DMS79 treated with DMSO at 0.1 percent for 48 hours (cell line): ENCODE measurements around the gene SV2A.
"Not testable (repeated sequence)": the region's sequence is repeated elsewhere in the genome, so short reads cannot be mapped to it uniquely, and the experiment has no call there.

Experiments used
- DNase-seq: peaks from one replicate; lab custom pipeline; 2025; lab: John Stamatoyannopoulos, UW

SV2A gene

DNA sequence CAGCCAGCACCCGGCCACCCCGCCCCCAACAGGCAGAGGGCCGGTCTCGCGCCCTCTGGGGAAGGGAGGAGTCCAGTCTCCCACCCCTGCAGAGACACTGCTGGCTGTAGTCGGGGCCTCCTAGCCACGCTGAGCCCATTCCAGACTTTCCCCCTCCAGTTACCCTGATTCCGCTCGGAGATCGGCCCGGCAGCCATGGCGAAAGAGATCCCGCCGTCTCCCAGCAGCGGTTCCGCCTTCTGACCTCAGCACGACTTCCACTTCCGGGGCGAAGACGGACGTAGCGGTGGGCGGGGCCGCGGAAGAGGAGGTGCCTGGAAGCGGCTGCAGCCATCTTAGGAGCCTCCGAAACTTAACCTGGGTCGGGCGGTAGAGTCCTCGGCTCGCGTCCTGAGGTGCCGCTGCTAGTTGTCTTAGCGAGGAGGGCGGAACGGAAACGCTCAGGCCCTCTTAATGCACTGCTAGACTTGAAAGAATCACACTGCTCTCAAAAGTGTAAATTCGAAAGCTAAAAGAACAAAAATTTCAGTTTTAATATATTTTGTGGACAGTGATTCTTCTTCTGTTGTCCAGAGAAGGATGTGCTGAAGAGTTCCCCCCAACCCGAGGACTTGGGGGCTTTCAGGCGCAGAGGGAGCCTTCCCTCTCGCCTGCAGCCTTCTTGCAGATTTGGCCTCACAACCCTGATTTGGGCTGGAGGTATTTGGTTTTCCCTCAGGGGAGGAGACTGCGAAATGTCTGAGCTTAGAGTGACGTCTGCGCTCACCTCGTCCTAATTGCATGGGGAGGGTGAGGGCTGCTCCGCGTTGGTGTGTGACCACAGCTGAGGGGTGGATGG is 10.1 kb upstream of the SV2A start, which contains the start of gene SF3B4:
SF3B4 (minus strand) TSS at position 241 of the 838 bp plus-strand sequence; CDS start at position 197, 44 bp downstream.
- peak; percentile 96 for DNase-seq

- peak; percentile 49 for DNase-seq
Measured at GRCh38 chr1:149927056-149927562, 9.5 kb upstream of the SV2A start.

- DNase-seq = no peak
Measured at GRCh38 chr1:149926296-149926695, 8.7 kb upstream of the SV2A start.

DNA sequence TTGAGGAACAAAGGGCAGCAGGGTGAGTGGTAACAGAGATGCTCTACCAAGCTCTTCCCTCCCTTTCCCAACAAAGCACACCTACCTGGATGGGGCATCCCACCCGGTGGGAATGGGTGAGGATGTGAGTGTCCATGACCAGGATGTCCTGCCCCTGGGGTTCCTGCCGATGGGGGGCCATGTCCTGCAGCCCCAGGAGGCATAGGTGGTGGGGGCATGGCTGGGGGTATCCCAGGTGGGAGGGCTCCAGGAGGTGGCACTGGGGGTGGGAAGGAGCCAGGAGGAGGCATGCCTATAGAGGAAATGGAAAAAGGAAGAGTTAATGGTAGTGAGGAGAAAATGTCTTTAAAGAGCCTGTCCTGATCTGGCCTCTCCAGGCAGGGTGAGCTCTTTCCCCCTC is 8.1 kb upstream of the SV2A start:
- DNase-seq = no peak

- DNase-seq = no peak
Measured at GRCh38 chr1:149925345-149925744, 7.7 kb upstream of the SV2A start.

GRCh38 chr1:149923626-149924025 is 6.0 kb upstream of the SV2A start:
- no peak for DNase-seq

DNA sequence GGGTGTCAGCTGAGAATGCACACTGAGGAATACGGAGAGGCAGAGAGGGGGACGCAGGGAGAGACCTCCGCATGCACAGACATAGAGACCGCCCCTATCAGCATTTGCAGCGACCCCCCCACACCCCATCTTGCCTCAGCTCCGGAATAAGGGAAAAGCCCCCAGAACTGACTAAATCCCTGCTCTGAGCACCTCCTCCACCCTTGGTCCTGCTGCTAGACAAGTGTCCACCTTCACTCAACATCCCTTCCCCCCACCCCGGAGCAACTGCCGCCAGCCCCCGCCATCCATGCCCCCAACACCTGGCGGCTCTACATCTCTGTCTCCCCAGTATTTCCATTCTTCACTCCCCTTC is 769 bp downstream of the SV2A start:
- DNase-seq = no peak

DNA sequence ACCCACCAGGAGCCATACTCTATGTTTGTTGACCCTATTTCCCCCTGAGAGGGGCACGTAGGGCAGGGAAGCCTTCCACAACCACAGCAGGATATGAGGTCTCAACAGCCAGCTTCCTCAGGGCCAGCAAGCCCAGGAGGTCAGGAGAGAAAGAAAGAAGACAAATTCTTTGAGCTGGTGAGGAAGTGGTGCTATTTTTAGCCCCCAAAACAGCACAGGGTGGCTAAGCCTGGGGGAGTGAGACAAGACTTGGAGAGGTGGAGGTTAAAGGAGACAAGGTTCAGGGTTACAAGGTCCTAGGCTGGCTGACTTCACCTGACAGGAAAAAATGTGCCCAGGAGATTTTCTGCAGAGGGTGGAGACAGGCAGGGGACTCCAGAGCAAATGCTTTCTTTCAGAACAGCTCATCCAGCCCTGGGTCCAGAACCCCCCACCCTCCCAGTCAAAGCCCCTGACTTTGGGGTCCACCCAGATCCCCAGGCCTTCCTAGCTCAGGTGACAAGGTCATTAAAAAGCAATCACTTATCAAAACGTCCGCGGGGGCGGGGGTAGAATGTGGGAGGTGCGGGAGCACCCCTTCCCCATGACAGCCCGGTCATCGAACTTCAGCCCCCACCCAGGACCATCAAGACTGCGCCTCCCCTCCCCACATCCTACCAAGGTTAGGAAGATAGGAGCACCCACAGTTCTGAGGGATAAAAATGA is 1.3 kb downstream of the SV2A start:
- DNase-seq = no peak

DNA sequence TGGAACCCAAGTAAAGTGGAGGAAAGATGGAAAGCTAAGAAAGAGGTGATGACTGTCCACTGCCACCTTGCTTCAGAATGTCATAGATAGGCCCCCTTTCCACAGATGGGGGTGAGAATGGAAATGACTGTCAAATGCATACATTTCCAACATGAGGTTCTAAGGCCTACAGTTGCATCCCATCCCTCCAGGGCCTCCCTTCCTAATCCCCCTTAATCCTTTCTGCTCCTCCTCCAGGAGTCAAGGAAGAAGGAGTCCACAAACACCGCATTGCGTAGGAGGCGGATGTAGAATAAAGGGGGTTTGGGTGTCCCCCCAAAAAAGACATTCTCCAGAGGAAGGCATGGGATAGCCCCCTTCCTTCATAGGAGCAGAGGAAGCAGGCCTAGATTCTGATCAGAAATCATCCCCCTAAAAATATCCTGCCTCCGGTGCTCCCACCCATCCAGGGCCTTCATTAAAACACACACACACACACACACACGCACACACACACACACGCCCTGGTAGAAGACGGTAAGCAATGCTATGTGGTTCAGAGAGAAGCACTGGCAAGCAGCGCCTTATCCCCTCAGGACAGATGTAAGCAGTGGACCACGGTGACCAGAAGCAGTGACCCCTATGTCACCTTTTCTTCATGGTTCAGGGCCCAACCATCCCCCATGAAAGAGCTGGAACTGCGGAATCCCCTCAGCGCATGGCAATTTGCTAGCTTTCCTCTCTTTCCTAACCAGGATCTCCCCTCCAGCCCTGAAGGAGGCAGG is 2.0 kb downstream of the SV2A start:
- no peak for DNase-seq

GRCh38 chr1:149914545-149914944 is 3.1 kb downstream of the SV2A start:
- no peak for DNase-seq

GRCh38 chr1:149906570-149907075 is 11.0 kb downstream of the SV2A start:
- no peak for DNase-seq

DNA sequence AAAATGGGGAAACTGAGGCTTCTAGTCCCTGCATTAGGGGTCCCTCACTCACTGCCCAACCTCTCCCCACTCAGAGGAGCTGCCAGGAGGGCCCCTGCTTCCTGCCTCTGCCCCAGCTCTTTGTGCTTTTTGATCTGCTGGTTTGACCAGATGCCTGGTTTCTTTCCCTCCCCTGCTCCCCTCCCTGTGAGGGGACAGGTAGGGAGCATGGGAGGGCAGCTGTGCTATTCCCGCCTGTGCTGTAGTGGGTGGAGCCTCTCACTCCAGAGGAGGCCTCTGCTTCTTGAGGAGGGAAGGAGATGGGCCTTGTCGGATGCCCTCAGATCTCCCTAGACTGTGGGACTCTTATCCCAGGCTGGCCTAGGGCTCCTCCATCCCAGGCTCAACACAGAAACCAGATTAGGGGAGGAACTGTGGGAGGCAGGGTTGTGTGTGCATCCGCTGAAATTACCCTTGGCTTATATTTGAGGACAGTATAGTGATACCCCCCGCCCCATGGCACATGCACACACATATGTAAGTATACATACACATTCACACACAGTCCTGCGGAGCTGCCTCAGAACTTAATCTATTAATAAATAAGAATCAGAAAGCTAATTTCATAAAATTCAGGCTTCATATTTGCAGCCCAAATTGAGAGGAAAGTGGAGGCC is 13.7 kb downstream of the SV2A start:
- no peak for DNase-seq

DNA sequence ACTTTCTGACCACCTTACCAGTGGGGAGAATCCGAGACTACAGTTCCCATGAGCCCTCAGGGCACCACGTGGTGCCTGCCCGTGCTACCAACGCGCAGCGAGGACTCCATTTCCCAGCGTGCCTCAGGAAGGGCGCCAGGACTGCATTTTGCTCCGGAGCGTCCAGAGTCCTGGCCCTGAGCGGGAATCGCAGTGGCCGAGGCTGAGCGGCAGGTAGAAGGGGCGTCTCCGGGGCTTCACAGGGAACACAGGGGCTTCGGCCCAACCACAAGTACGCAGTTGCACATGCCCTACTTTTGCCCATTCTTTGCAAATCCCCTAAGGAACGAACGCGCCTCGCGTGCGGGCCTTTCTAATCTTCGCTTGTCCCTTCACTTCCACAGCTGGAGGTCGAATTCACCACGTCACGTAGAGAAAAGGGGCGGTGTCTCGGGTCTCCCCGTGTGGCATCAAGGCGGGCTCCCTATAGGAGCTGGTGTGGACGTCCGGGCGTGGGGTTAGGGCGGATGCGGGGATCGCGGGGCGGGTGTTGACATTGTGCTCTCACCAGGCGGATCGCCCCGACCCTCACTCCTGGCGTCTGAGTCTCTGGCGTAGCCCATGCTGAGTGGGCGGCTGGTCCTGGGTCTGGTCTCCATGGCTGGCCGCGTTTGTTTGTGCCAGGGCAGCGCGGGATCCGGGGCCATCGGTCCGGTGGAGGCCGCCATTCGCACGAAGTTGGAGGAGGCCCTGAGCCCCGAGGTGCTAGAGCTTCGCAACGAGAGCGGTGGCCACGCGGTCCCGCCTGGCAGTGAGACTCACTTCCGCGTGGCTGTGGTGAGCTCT is 18.0 kb downstream of the SV2A start, which contains the start of gene BOLA1:
BOLA1 (plus strand) TSS at position 109 of the 825 bp plus-strand sequence; CDS start at position 601, 492 bp downstream.
- peak; percentile 90 for DNase-seq

DNA sequence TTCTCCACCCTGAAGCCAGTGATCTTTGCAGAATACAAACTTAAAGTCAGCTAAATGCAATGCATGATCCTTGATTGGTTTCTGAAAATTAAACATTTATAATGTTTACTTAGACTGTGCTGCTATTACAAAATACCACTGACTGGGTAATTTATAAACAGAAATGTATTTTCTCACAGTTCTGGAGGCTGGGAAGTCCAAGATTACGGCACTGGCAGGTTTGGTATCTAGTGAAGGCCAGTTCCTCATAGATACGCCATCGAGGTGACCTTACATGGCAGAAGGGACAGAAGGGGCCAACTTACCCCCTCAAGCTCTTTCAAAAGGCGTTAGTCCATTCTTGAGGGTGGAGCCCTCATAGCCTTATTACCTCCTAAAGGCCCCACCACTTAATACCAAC is 21.1 kb downstream of the SV2A start:
- no peak for DNase-seq

DNA sequence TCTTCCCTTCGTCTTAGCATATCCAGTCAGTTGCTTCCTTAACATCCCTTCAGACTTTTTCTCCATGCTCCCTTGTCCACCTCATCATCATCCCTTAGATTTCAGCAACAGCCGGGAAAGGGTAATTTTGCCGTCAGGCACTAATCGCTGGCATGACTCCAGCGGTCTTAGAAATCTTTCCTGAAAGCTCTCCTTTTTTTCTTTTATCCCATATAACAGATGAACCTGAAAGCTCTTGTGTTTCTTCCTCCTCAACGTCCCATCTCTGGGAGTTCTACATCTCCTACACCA is 28.7 kb downstream of the SV2A start:
- DNase-seq = no peak

GRCh38 chr1:149888247-149888998 is 29.2 kb downstream of the SV2A start:
- peak; percentile 97 for DNase-seq

- peak; percentile 97 for DNase-seq
Measured at GRCh38 chr1:149887456-149888246, 30.0 kb downstream of the SV2A start.

GRCh38 chr1:149887196-149887455 is 30.5 kb downstream of the SV2A start:
- DNase-seq = not testable (repeated sequence)

- peak; percentile 97 for DNase-seq
Measured at GRCh38 chr1:149886396-149887195, 31.0 kb downstream of the SV2A start.
